ENCODE results near the gene ITPRID2. TPM values are rescaled to one million over a fixed set of nuclear protein-coding genes. Genes with fewer than 3 reads are reported as not detected.

The ITPRID2 gene
- total and polyA plus RNA-seq, 2 of the 8 experiments (the other 6 are each of a cell fraction or from before 2014, with no cell fraction given), result 1.9 to 12.6 TPM

DNA sequence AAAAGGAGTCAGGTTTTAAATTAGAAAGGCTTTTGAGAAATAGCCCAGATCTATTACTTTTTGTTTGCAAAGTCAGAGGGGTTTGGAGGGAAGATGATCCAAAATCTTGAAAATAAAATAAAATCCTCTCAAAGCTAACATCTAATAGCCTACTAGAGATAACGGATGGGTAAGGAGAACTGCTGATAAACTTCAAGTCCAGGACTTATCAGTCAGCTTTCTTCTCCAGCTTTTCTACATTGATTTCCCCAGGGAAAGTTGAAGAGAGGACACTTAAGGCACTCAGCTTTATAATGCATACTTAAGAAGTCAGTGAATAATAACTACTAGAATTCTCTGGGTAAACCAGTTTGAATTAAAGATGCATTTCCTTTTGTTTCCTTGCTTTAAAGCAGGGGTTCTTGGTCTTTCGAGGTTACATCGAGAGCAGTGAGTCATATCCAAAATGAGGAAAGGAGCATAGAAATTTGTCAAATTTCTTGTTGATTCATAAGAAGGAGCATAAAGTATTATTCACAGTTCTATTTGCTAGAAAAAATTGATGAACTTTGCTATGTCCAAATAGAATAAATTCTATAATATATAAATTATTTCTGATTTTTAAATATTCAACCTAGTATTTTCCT is 43.2 kb upstream of the ITPRID2 start:
- no peak overlapping the region for H3K18ac ChIP-seq (ENCODE audit: extremely low read depth, low read length)
- FAIRE-seq (no peak), DNase-seq (ENCODE audit: low read depth in 1 of 2, low spot score in 2 of 2) (no peak)
- H2BK120ac ChIP-seq (replicated peaks; ENCODE audit: low read depth, low read length), result no peak overlapping the region
- peaks cover 0 to 6% (median 1%) of the 10 kb centered on the region in 4 experiments; a peak in 1 of 7 replicates for H3K4me1 ChIP-seq (replicated peaks in 1 of 4; ENCODE audit: control insufficient read depth in 3 of 4, insufficient read depth in 4 of 4, low read length in 3 of 4)
- no peak overlapping the region for H3K23ac ChIP-seq (ENCODE audit: insufficient read length)
- H3K4me3 ChIP-seq (ENCODE audit: extremely low read depth in 1 of 4, insufficient read depth in 2 of 4, low read depth in 3 of 4, low read length in 4 of 4), result no peak overlapping the region
- H4K20me1 ChIP-seq (replicated peaks in 1 of 2; ENCODE audit: control insufficient read depth in 1 of 2, insufficient read depth in 2 of 2, low read length in 2 of 2), result no peaks in the 10 kb centered on the region
- no peak overlapping the region for H2BK12ac ChIP-seq (ENCODE audit: low read depth, low read length)
- no peaks in the 10 kb centered on the region for H3K79me1 ChIP-seq (ENCODE audit: low read depth, low read length)
- H2AK5ac ChIP-seq (ENCODE audit: low read depth, low read length), result no peak overlapping the region
- H2BK5ac ChIP-seq (ENCODE audit: low read depth, low read length), result no peak overlapping the region
- no peak overlapping the region for H2AFZ ChIP-seq (ENCODE audit: low read length)
- no peaks in the 10 kb centered on the region for H3K9me3 ChIP-seq (ENCODE audit: insufficient read depth in 2 of 2, low read depth in 1 of 2, low read length in 1 of 2)
- H3K27ac ChIP-seq (ENCODE audit: low read depth, low read length), result no peak overlapping the region
- no peak overlapping the region for H4K5ac ChIP-seq (ENCODE audit: insufficient read length, low read depth, low read length)
- H3K9ac ChIP-seq (replicated peaks in 1 of 4; ENCODE audit: extremely low read depth in 1 of 4, low read depth in 3 of 4, low read length in 3 of 4), result no peak overlapping the region
- no peak overlapping the region for H4K8ac ChIP-seq (ENCODE audit: extremely low read depth, insufficient read depth, low read length)
- H2BK20ac ChIP-seq (ENCODE audit: low read length), result no peak overlapping the region
- H3K79me2 ChIP-seq (ENCODE audit: control insufficient read depth in 1 of 2, insufficient read depth in 2 of 2, low read length in 2 of 2), result no peaks in the 10 kb centered on the region
- no peak overlapping the region for H4K91ac ChIP-seq (replicated peaks; ENCODE audit: insufficient read length, low read length)
- WGBS, 2 experiments (ENCODE audit: extremely low coverage in 1 of 2, insufficient coverage in 1 of 2, insufficient read length in 1 of 2, insufficient replicate concordance in 2 of 2, low coverage in 1 of 2, low lambda C conversion rate in 2 of 2, missing lambda C conversion rate in 1 of 2), result 72% methylated on average over 3 of the region's 3 CpGs; no CpG with 5 or more reads in 1 of the 2 experiments
- H3K56ac ChIP-seq (replicated peaks; ENCODE audit: insufficient read length, low read depth, low read length), result no peak overlapping the region
- no peak overlapping the region for H3K14ac ChIP-seq (ENCODE audit: insufficient read length)
- H3K23me2 ChIP-seq (ENCODE audit: low read depth, low read length), result no peaks in the 10 kb centered on the region
- no peaks in the 10 kb centered on the region for H3K36me3 ChIP-seq (ENCODE audit: control insufficient read depth in 2 of 4, insufficient read depth in 4 of 4, low read length in 3 of 4)
- no peak overlapping the region for H3K4ac ChIP-seq (replicated peaks; ENCODE audit: insufficient read length, low read depth, low read length)
- CTCF ChIA-PET (ENCODE audit: partially characterized antibody), result interaction anchor here (1.1 kb wide), 1 partner anchor 106 kb away, joined by 4 read pairs; no protein-coding TSS in a partner anchor
- no peaks in the 10 kb centered on the region for H3K27me3 ChIP-seq (replicated peaks in 1 of 4; ENCODE audit: control insufficient read depth in 3 of 4, extremely low read depth in 1 of 4, insufficient read depth in 3 of 4, low read length in 3 of 4)
- POLR2A ChIA-PET (ENCODE audit: partially characterized antibody), result no interaction called here
- H2BK15ac ChIP-seq (ENCODE audit: low read length), result no peak overlapping the region
- no peak overlapping the region; a peak in 1 of 4 replicates for H3K4me2 ChIP-seq (ENCODE audit: insufficient read depth in 1 of 2, low read depth in 2 of 2, low read length in 2 of 2)
- no peak for TF ChIP-seq CREB1 (IDR thresholded peaks at IDR 0.05)
- no peak for TF ChIP-seq EP300 (IDR thresholded peaks at IDR 0.05; ENCODE audit: borderline replicate concordance in 1 of 2, low read depth in 2 of 2, low read length in 2 of 2)
- no peak for TF ChIP-seq FOSL1 (IDR thresholded peaks at IDR 0.05; ENCODE audit: insufficient read depth, low read depth, low read length)
- TF ChIP-seq TCF12 (IDR thresholded peaks at IDR 0.05; ENCODE audit: low read depth, low read length), result no peak

Data from H1 (cell line).